ENCODE data around the gene MACROD2. TPM values are rescaled to one million over a fixed set of nuclear protein-coding genes. Genes with fewer than 3 reads are reported as not detected.

Gene MACROD2
- total RNA-seq, 1 donor from 2014 or later: 2.5 TPM

DNA sequence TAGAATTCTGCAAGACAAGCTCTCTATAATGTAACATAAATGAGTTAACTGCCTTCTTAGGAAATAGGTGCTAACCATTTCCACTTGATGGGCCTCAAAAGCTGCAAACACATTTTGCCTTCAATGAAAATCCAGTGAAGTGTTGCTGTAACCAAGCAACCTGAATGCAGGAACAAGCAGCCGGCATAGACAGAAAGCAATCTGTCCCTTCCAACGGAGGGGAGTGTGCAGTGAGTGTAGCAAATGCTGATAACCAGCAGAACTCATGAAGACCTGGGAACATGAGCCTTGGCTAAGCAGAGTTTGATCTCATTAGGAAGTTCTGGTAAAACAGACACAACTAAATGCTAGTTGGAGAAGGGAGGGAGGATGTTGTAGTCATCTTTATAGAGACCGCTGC, 1880.1 kb downstream of the MACROD2 start:
- Mint-ChIP-seq H3K9me3 (ENCODE audit: unreplicated experiment) (no peaks in the 10 kb centered on the region), H3K4me3 (ENCODE audit: unreplicated experiment) (no peak overlapping the region), H3K27me3 (ENCODE audit: unreplicated experiment) (no peaks in the 10 kb centered on the region), H3K4me1 (ENCODE audit: unreplicated experiment) (no peaks in the 10 kb centered on the region), H3K36me3 (ENCODE audit: unreplicated experiment) (no peaks in the 10 kb centered on the region), H3K27ac (ENCODE audit: unreplicated experiment) (no peak overlapping the region)
- TF ChIP-seq, protein P1, sequence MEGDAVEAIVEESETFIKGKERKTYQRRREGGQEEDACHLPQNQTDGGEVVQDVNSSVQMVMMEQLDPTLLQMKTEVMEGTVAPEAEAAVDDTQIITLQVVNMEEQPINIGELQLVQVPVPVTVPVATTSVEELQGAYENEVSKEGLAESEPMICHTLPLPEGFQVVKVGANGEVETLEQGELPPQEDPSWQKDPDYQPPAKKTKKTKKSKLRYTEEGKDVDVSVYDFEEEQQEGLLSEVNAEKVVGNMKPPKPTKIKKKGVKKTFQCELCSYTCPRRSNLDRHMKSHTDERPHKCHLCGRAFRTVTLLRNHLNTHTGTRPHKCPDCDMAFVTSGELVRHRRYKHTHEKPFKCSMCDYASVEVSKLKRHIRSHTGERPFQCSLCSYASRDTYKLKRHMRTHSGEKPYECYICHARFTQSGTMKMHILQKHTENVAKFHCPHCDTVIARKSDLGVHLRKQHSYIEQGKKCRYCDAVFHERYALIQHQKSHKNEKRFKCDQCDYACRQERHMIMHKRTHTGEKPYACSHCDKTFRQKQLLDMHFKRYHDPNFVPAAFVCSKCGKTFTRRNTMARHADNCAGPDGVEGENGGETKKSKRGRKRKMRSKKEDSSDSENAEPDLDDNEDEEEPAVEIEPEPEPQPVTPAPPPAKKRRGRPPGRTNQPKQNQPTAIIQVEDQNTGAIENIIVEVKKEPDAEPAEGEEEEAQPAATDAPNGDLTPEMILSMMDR (IDR thresholded peaks at IDR 0.05): no peak
- DNase-seq (ENCODE audit: extremely low spot score, unreplicated experiment): no peak

DNA sequence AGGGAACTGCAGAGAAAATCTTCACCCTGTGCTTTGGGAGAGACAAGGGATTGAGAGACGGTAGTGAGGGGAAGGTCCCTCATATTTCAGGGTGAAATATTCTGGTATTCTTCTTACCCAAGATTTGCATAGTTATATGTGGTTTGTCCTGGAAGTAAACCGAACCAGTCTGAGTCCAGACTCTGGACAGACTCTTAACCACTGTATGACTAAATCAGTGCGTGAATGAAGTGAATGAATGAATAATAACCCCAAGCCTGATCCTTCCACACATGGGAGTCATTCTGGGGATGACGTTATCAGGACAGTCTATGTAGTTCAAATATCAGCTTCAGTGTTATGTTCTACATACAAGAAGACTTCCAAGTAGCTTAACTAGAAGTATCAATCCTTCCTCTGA, 1887.2 kb downstream of the MACROD2 start:
- H3K4me3 Mint-ChIP-seq (ENCODE audit: unreplicated experiment): no peak overlapping the region
- no peak for DNase-seq (ENCODE audit: extremely low spot score, unreplicated experiment)
- no peak overlapping the region for H3K27ac Mint-ChIP-seq (ENCODE audit: unreplicated experiment)
- peaks cover 6% of the 10 kb centered on the region for H3K9me3 Mint-ChIP-seq (ENCODE audit: unreplicated experiment)
- no peaks in the 10 kb centered on the region for H3K36me3 Mint-ChIP-seq (ENCODE audit: unreplicated experiment)
- no peaks in the 10 kb centered on the region for H3K27me3 Mint-ChIP-seq (ENCODE audit: unreplicated experiment)
- H3K4me1 Mint-ChIP-seq (ENCODE audit: unreplicated experiment): no peaks in the 10 kb centered on the region
- TF ChIP-seq, protein P1 (IDR thresholded peaks at IDR 0.05): no peak

DNA sequence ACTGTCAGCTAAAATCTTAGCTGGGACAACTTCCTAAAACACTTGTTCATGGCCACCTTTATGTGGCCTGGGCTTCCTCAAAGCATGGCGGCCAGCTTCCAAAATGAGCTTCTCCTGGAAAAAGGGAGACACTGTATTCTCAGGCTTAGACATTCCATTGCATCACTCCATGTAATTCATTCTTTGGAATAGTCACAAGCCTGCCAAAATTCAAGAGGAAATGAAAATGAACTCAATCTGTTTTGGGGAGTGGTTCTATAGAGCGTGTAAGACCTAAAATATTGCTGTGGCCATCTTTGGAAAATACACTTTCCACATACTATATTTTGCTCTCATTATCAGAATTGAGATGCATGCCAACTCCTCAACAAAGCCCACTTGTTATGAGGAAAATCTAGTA, 1890.9 kb downstream of the MACROD2 start:
- Mint-ChIP-seq H3K27me3 (ENCODE audit: unreplicated experiment) (no peaks in the 10 kb centered on the region), H3K4me1 (ENCODE audit: unreplicated experiment) (no peaks in the 10 kb centered on the region), H3K36me3 (ENCODE audit: unreplicated experiment) (no peaks in the 10 kb centered on the region), H3K9me3 (ENCODE audit: unreplicated experiment) (peaks cover 6% of the 10 kb centered on the region), H3K4me3 (ENCODE audit: unreplicated experiment) (no peak overlapping the region), H3K27ac (ENCODE audit: unreplicated experiment) (no peak overlapping the region)
- TF ChIP-seq, protein P1 (IDR thresholded peaks at IDR 0.05): no peak
- DNase-seq (ENCODE audit: extremely low spot score, unreplicated experiment): no peak

DNA sequence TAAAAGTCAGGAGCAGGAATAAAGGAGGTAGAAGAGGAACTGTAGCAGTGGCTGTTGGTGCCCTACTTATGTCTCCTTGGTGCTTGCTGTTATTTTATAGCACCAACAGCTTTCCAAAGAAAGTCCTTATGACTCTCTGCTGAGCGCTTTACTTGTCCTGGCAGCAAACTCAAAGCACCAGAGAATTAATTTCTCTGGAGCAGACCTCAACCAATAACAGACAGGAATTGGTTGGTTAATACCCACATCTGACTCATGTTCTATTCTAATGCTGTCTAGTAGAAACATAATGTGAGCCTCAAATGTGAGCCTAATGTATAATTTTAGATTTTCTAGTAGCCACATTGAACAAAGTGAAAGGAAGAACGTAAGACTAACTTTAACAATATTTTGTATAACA, 1892.1 kb downstream of the MACROD2 start:
- peaks cover 6% of the 10 kb centered on the region for H3K9me3 Mint-ChIP-seq (ENCODE audit: unreplicated experiment)
- H3K4me1 Mint-ChIP-seq (ENCODE audit: unreplicated experiment): no peaks in the 10 kb centered on the region
- no peak overlapping the region for H3K27ac Mint-ChIP-seq (ENCODE audit: unreplicated experiment)
- H3K4me3 Mint-ChIP-seq (ENCODE audit: unreplicated experiment): no peak overlapping the region
- no peak for DNase-seq (ENCODE audit: extremely low spot score, unreplicated experiment)
- no peaks in the 10 kb centered on the region for H3K36me3 Mint-ChIP-seq (ENCODE audit: unreplicated experiment)
- no peaks in the 10 kb centered on the region for H3K27me3 Mint-ChIP-seq (ENCODE audit: unreplicated experiment)
- TF ChIP-seq, protein P1 (IDR thresholded peaks at IDR 0.05): no peak

DNA sequence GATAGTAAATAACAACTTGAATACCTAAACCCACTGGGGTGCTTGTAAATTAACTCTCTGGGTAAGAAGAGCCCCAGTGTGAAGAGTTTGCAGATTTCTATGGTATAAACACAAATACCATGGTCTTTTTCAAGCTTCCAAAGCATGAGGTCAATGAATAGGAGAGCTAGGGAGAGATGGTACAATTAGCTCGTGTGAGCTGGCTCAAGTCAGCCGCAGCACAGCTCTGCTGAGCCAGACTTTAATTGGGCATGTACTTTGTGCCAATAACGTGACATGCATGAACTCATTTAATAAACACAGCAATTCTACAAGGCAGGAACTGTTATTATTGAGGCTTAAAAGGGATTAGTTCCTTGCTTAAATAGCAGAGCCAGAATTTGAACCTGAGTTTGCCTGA, 1893.7 kb downstream of the MACROD2 start:
- H3K4me1 Mint-ChIP-seq (ENCODE audit: unreplicated experiment): no peaks in the 10 kb centered on the region
- H3K9me3 Mint-ChIP-seq (ENCODE audit: unreplicated experiment): peaks cover 6% of the 10 kb centered on the region
- TF ChIP-seq, protein P1 (IDR thresholded peaks at IDR 0.05): no peak
- no peak for DNase-seq (ENCODE audit: extremely low spot score, unreplicated experiment)
- no peaks in the 10 kb centered on the region for H3K36me3 Mint-ChIP-seq (ENCODE audit: unreplicated experiment)
- H3K27me3 Mint-ChIP-seq (ENCODE audit: unreplicated experiment): no peaks in the 10 kb centered on the region
- H3K27ac Mint-ChIP-seq (ENCODE audit: unreplicated experiment): no peak overlapping the region
- no peak overlapping the region for H3K4me3 Mint-ChIP-seq (ENCODE audit: unreplicated experiment)

All from osteocyte (in vitro differentiated cells).